ENCODE results near the gene CAPN12. TPM values are rescaled to one million over a fixed set of nuclear protein-coding genes. Genes with fewer than 3 reads are reported as not detected.

The CAPN12 gene
- total and polyA plus RNA-seq, 5 donors from 2014 or later, result 1.0 to 6.1 (median 2.2) TPM

- Histone ChIP-seq H3K36me3 (ENCODE audit: control insufficient read depth, insufficient read depth, low read length) (peaks cover 58% of the 10 kb centered on the region), H3K27ac (ENCODE audit: insufficient read depth, low read length, poor library complexity, severe bottlenecking) (no peak overlapping the region), H3K9me3 (ENCODE audit: control insufficient read depth in 2 of 2, low read length in 2 of 2) (no peaks in the 10 kb centered on the region), H3K27me3 (ENCODE audit: control insufficient read depth, insufficient read depth, low read length) (no peaks in the 10 kb centered on the region), H3K4me1 (ENCODE audit: control insufficient read depth, insufficient read depth, low read length, poor library complexity, severe bottlenecking) (peaks cover 27% of the 10 kb centered on the region), H3K4me3 (ENCODE audit: low read depth, low read length) (no peak overlapping the region)
- no peaks in the 10 kb centered on the region for H3K27me3 Mint-ChIP-seq
- peaks cover 21% of the 10 kb centered on the region for H3K36me3 Mint-ChIP-seq
- peaks cover 5 to 31% (median 14%) of the 10 kb centered on the region in 4 donors for H3K4me1 Mint-ChIP-seq
- H3K9me3 Mint-ChIP-seq, result peaks cover 0 to under 1% (median 0%) of the 10 kb centered on the region in 7 donors
- ATAC-seq (ENCODE audit: low read depth in 2 of 2) (no peak), DNase-seq (no peak)
- H3K27ac Mint-ChIP-seq, result no peak overlapping the region
- no peak overlapping the region for H3K4me3 Mint-ChIP-seq
Observed at GRCh38 chr19:38701455-38702063, 42.7 kb downstream of the CAPN12 start.

GRCh38 chr19:38700902-38701454, 43.3 kb downstream of the CAPN12 start:
- H3K9me3 ChIP-seq (ENCODE audit: control insufficient read depth in 2 of 2, low read length in 2 of 2), result no peaks in the 10 kb centered on the region
- H3K4me1 ChIP-seq (ENCODE audit: control insufficient read depth, insufficient read depth, low read length, poor library complexity, severe bottlenecking), result peaks cover 32% of the 10 kb centered on the region
- DNase-seq (no peak), ATAC-seq (ENCODE audit: low read depth in 2 of 2) (no peak)
- Mint-ChIP-seq H3K27me3 (no peaks in the 10 kb centered on the region), H3K36me3 (peaks cover 19% of the 10 kb centered on the region), H3K4me3 (no peak overlapping the region), H3K4me1 (peaks cover 5 to 37% (median 17%) of the 10 kb centered on the region in 4 donors), H3K27ac (peak overlapping the region in 1 of 3 donors; percentile 31), H3K9me3 (no peaks in the 10 kb centered on the region)
- H3K27me3 ChIP-seq (ENCODE audit: control insufficient read depth, insufficient read depth, low read length), result no peaks in the 10 kb centered on the region
- H3K4me3 ChIP-seq (ENCODE audit: low read depth, low read length), result no peak overlapping the region
- peaks cover 52% of the 10 kb centered on the region for H3K36me3 ChIP-seq (ENCODE audit: control insufficient read depth, insufficient read depth, low read length)
- no peak overlapping the region for H3K27ac ChIP-seq (ENCODE audit: insufficient read depth, low read length, poor library complexity, severe bottlenecking)

GRCh38 chr19:38700350-38700901, 43.8 kb downstream of the CAPN12 start:
- ATAC-seq (ENCODE audit: low read depth in 2 of 2) (no peak), DNase-seq (no peak)
- H3K4me3 ChIP-seq (ENCODE audit: low read depth, low read length), result no peak overlapping the region
- peaks cover 47% of the 10 kb centered on the region for H3K36me3 ChIP-seq (ENCODE audit: control insufficient read depth, insufficient read depth, low read length)
- no peak overlapping the region for H3K27ac ChIP-seq (ENCODE audit: insufficient read depth, low read length, poor library complexity, severe bottlenecking)
- Mint-ChIP-seq H3K27ac (no peak overlapping the region), H3K4me3 (no peak overlapping the region), H3K9me3 (no peaks in the 10 kb centered on the region), H3K27me3 (no peaks in the 10 kb centered on the region), H3K4me1 (peaks cover 5 to 42% (median 19%) of the 10 kb centered on the region in 4 donors), H3K36me3 (peaks cover 16% of the 10 kb centered on the region)
- peaks cover 37% of the 10 kb centered on the region for H3K4me1 ChIP-seq (ENCODE audit: control insufficient read depth, insufficient read depth, low read length, poor library complexity, severe bottlenecking)
- H3K9me3 ChIP-seq (ENCODE audit: control insufficient read depth in 2 of 2, low read length in 2 of 2), result no peaks in the 10 kb centered on the region
- H3K27me3 ChIP-seq (ENCODE audit: control insufficient read depth, insufficient read depth, low read length), result no peaks in the 10 kb centered on the region

- peaks cover 8 to 48% (median 25%) of the 10 kb centered on the region in 4 donors for H3K4me1 Mint-ChIP-seq
- Histone ChIP-seq H3K9me3 (ENCODE audit: control insufficient read depth in 2 of 2, low read length in 2 of 2) (no peaks in the 10 kb centered on the region), H3K27ac (ENCODE audit: insufficient read depth, low read length, poor library complexity, severe bottlenecking) (no peak overlapping the region), H3K27me3 (ENCODE audit: control insufficient read depth, insufficient read depth, low read length) (no peaks in the 10 kb centered on the region), H3K36me3 (ENCODE audit: control insufficient read depth, insufficient read depth, low read length) (peaks cover 40% of the 10 kb centered on the region), H3K4me3 (ENCODE audit: low read depth, low read length) (no peak overlapping the region), H3K4me1 (ENCODE audit: control insufficient read depth, insufficient read depth, low read length, poor library complexity, severe bottlenecking) (peaks cover 43% of the 10 kb centered on the region)
- H3K27ac Mint-ChIP-seq, result peak overlapping the region in 1 of 3 donors; percentile 42
- no peaks in the 10 kb centered on the region for H3K9me3 Mint-ChIP-seq
- H3K4me3 Mint-ChIP-seq, result no peak overlapping the region
- peaks cover 16% of the 10 kb centered on the region for H3K36me3 Mint-ChIP-seq
- DNase-seq (no peak), ATAC-seq (ENCODE audit: low read depth in 2 of 2) (no peak)
- no peaks in the 10 kb centered on the region for H3K27me3 Mint-ChIP-seq
Observed at GRCh38 chr19:38699647-38700349, 44.5 kb downstream of the CAPN12 start.

GRCh38 chr19:38699027-38699346, 45.3 kb downstream of the CAPN12 start:
- Histone ChIP-seq H3K9me3 (ENCODE audit: control insufficient read depth in 2 of 2, low read length in 2 of 2) (no peaks in the 10 kb centered on the region), H3K4me1 (ENCODE audit: control insufficient read depth, insufficient read depth, low read length, poor library complexity, severe bottlenecking) (peaks cover 52% of the 10 kb centered on the region), H3K36me3 (ENCODE audit: control insufficient read depth, insufficient read depth, low read length) (peaks cover 32% of the 10 kb centered on the region), H3K27me3 (ENCODE audit: control insufficient read depth, insufficient read depth, low read length) (no peaks in the 10 kb centered on the region), H3K27ac (ENCODE audit: insufficient read depth, low read length, poor library complexity, severe bottlenecking) (no peak overlapping the region), H3K4me3 (ENCODE audit: low read depth, low read length) (no peak overlapping the region)
- ATAC-seq (ENCODE audit: low read depth in 2 of 2), result no peak
- Mint-ChIP-seq H3K4me3 (peak overlapping the region in 1 of 4 donors; percentile 35), H3K4me1 (peaks cover 15 to 54% (median 28%) of the 10 kb centered on the region in 4 donors), H3K27ac (peak overlapping the region in 1 of 3 donors; percentile 81), H3K9me3 (no peaks in the 10 kb centered on the region), H3K36me3 (peaks cover 14% of the 10 kb centered on the region), H3K27me3 (no peaks in the 10 kb centered on the region)
- DNase-seq, result no peak

- peak overlapping the region; percentile 62 to 85 (median 81) for H3K27ac Mint-ChIP-seq
- H3K36me3 Mint-ChIP-seq, result peaks cover 14% of the 10 kb centered on the region
- peaks cover 21 to 59% (median 33%) of the 10 kb centered on the region in 4 donors for H3K4me1 Mint-ChIP-seq
- H3K27me3 Mint-ChIP-seq, result no peaks in the 10 kb centered on the region
- Histone ChIP-seq H3K27ac (ENCODE audit: insufficient read depth, low read length, poor library complexity, severe bottlenecking) (no peak overlapping the region), H3K9me3 (ENCODE audit: control insufficient read depth in 2 of 2, low read length in 2 of 2) (no peaks in the 10 kb centered on the region), H3K4me3 (ENCODE audit: low read depth, low read length) (no peak overlapping the region), H3K4me1 (ENCODE audit: control insufficient read depth, insufficient read depth, low read length, poor library complexity, severe bottlenecking) (peaks cover 57% of the 10 kb centered on the region), H3K36me3 (ENCODE audit: control insufficient read depth, insufficient read depth, low read length) (peaks cover 27% of the 10 kb centered on the region), H3K27me3 (ENCODE audit: control insufficient read depth, insufficient read depth, low read length) (no peaks in the 10 kb centered on the region)
- no peak for ATAC-seq (ENCODE audit: low read depth in 2 of 2)
- H3K4me3 Mint-ChIP-seq, result peak overlapping the region in 1 of 4 donors; percentile 35
- no peaks in the 10 kb centered on the region for H3K9me3 Mint-ChIP-seq
- no peak for DNase-seq
Observed at GRCh38 chr19:38698225-38699026, 45.8 kb downstream of the CAPN12 start.

GRCh38 chr19:38697641-38698071, 46.6 kb downstream of the CAPN12 start:
- H3K27me3 ChIP-seq (ENCODE audit: control insufficient read depth, insufficient read depth, low read length), result no peaks in the 10 kb centered on the region
- H3K4me1 ChIP-seq (ENCODE audit: control insufficient read depth, insufficient read depth, low read length, poor library complexity, severe bottlenecking), result peaks cover 65% of the 10 kb centered on the region
- H3K4me3 ChIP-seq (ENCODE audit: low read depth, low read length), result no peak overlapping the region
- Mint-ChIP-seq H3K27me3 (no peaks in the 10 kb centered on the region), H3K36me3 (peaks cover 14% of the 10 kb centered on the region), H3K27ac (peak overlapping the region in 1 of 3 donors; percentile 85), H3K4me1 (peaks cover 22 to 67% (median 39%) of the 10 kb centered on the region in 4 donors), H3K9me3 (no peaks in the 10 kb centered on the region), H3K4me3 (peak overlapping the region in 1 of 4 donors; percentile 29)
- ATAC-seq (ENCODE audit: low read depth in 2 of 2) (no peak), DNase-seq (no peak)
- no peak overlapping the region for H3K27ac ChIP-seq (ENCODE audit: insufficient read depth, low read length, poor library complexity, severe bottlenecking)
- peaks cover 24% of the 10 kb centered on the region for H3K36me3 ChIP-seq (ENCODE audit: control insufficient read depth, insufficient read depth, low read length)
- H3K9me3 ChIP-seq (ENCODE audit: control insufficient read depth in 2 of 2, low read length in 2 of 2), result no peaks in the 10 kb centered on the region
